IPS DF 4.7 (cell line): ENCODE data around the gene SEC14L2.
"Not testable (repeated sequence)": the region's sequence is repeated elsewhere in the genome, so short reads cannot be mapped to it uniquely, and the experiment has no call there.

Source experiments
- DNase-seq: peaks from one replicate; pipeline ENCODE4 v3.0.0-alpha.2; 2013; ENCODE audit warnings: low spot score; ENCODE audit errors: extremely low read depth

The SEC14L2 gene

GRCh38 chr22:30426388-30427353 lies 29.9 kb downstream of the SEC14L2 start:
- no peak for DNase-seq

DNA sequence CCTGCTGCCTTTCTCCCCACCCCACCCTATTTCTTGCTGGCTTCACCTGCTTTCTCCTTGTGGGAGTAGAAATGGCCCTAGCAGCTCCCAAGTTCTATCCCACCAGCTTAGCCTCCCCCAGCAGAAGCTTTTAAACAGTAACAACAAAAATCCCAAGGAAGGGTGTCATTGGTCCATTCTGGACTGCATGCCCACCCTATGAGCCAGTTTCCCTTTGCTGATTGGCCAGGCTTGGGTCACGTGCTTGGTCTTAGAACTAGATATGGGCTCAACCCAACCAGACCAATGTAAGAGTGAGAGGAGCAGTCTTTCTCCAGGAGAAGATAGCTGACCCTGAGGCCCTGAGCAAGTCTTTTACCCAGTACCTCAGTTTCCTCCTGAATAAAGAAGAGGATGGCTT lies 31.1 kb downstream of the SEC14L2 start:
- DNase-seq, result no peak

DNA sequence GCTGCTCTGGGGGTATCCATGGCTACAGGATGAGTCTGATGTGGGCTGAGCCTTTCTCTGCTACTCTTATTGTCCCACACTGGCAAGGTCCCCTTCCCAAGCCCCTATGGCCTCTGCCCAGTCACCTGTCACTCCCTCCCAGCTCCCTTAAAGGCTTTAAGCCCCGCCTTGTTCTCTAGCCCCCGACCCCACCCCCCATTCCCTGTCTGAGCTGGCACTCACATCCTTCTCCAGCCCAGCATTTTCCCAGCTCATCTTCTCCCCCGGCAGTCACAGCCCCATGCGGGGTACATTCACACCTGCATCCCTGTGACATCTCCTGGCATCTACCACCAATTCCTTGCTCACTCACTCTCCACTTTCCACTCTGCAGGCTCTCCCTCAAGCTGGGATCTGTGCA lies 33.1 kb downstream of the SEC14L2 start:
- no peak for DNase-seq

GRCh38 chr22:30430933-30431332 lies 34.1 kb downstream of the SEC14L2 start:
- no peak for DNase-seq

GRCh38 chr22:30432096-30432495 lies 35.3 kb downstream of the SEC14L2 start:
- DNase-seq, result no peak

GRCh38 chr22:30432520-30432919 lies 35.7 kb downstream of the SEC14L2 start:
- no peak for DNase-seq

DNA sequence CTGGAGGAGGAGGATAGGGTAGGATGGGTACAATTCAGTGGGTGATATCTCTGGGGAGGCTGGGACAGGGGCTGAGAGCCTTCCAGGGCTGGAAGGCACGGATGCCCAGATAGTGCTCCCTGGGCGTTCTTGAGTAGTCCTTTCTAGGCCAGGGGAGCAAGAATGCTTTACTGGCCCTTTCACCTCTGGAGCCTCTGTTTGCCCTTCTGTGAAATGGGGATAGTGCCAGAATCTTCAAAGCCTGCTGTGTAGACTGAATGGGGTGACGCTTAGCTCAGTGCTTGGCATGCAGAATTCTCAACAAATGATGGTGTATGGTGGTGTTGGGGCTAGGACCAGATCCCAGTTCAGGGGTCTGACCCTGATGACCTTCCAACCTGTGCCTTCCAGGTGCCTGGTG lies 36.4 kb downstream of the SEC14L2 start:
- DNase-seq, result no peak

GRCh38 chr22:30433773-30434172 lies 37.0 kb downstream of the SEC14L2 start:
- no peak for DNase-seq

- DNase-seq, result no peak
These were observed 38.0 kb downstream of the SEC14L2 start for GRCh38 chr22:30434843-30435242.

- DNase-seq, result no peak
These were observed 38.9 kb downstream of the SEC14L2 start for GRCh38 chr22:30435674-30436126.

DNA sequence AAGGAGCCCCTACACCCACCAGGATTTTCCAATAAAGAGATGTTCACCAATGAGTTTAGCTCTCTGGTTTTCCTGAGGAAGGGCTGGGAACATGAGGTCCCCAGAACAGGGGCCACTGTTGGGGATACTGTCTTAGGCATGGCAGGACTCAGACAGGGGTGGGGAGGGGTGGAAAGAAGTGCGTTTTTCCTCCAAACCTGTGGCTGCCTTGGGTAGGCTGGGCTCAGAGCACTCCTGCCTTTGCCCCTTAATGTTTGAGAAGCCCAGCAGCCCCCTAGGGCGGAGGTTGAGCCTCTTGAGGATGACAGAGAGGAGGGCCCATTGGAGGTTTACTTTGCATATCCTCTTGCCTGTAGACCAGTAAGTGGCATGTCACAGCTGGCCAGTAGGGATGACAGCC lies 39.4 kb downstream of the SEC14L2 start:
- no peak for DNase-seq

GRCh38 chr22:30438559-30438958 lies 41.7 kb downstream of the SEC14L2 start:
- DNase-seq, result no peak

GRCh38 chr22:30439226-30439625 lies 42.4 kb downstream of the SEC14L2 start:
- no peak for DNase-seq

GRCh38 chr22:30439836-30440235 lies 43.0 kb downstream of the SEC14L2 start:
- no peak for DNase-seq

GRCh38 chr22:30441088-30441487 lies 44.3 kb downstream of the SEC14L2 start:
- no peak for DNase-seq

DNA sequence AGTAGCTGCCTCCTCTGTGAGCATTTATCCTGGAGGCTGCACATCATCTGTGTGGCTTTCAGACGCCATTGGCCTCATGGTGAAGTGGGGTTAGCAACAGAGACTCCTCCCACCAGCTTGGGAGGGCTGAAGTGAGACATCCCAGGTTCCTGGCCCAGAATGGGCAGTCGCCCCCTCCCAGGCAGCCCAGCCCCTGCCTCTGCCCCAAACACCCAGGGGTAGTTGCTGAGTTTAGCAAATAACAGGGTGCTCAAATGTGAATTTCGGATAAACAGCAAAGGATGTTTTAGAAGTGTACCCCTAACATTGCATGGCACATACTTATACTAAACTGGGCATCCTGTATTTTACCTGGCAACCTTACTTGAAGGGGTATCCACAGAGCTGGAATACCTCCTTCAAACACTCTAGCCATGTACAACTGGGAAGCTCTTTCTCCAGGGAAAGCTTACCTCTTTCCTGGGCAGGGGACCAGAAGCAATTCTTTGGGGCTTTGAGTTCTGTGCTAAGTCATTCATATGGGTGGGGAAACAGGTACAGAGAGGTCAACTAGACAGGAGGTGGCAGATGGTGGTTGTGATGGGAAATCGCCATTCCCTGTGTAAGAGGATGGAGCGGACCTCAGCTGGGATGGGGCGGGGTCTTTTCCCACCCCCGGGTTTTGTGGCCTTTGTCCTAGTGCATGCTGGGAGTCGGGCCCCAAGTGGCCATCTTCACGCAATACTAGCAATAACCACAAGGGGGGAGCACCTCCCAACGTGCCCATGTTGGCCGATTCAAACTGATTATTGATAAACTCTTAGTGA lies 48.0 kb downstream of the SEC14L2 start:
- DNase-seq, result no peak

DNA sequence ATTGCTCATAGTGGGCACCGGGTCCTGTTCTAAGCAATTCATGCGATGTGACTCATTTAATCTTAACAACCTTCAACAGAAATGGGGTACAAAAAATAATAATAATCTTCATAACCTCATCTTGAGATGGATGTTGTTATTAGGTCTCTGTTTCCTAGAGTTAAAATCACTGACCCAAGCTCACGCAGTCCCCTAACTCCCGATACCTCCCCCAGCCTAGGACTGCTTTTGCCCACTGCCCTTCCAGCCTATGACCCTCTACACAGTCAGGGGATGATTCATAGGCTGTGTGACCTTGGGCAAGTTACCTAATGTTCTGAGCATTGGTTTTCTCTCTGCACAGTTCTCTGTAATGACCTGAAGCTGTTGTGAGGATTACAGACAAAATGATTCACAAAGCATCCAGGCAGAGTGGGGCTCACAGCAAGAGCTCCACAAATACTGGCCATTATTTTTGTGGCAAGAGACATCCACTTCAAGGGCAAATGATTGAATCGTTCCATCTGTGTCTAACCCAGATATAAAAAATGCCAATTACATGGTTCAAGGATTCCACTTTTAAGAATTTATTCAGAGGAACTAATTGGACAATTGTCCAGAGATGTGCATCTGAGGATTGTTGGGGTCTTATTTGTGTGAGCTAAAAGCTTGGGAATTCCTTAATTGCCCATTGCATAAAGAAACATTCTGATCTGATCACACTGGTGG lies 48.8 kb downstream of the SEC14L2 start:
- DNase-seq, result no peak

- DNase-seq, result no peak
These were observed 50.8 kb downstream of the SEC14L2 start for GRCh38 chr22:30447656-30448055.

DNA sequence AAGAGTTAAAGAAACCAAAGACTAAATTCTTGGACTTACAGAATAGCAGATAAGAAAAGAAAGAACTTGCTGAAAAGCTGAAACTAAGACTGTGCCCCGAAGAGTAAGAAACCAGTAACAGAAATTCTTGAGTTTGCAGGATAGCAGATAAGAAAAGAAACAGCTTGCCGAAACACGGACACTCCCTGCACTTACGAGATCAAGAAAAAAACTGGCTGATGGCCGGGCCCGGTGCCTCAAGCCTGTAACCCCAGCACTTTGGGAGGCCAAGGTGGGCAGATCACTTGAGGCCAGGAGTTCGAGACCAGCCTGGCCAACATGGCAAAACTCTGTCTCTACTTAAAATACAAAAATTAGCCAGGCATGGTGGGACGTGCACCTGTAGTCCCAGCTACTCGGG lies 54.7 kb downstream of the SEC14L2 start:
- not testable (repeated sequence) for DNase-seq

GRCh38 chr22:30452861-30453260 lies 56.0 kb downstream of the SEC14L2 start:
- no peak for DNase-seq

DNA sequence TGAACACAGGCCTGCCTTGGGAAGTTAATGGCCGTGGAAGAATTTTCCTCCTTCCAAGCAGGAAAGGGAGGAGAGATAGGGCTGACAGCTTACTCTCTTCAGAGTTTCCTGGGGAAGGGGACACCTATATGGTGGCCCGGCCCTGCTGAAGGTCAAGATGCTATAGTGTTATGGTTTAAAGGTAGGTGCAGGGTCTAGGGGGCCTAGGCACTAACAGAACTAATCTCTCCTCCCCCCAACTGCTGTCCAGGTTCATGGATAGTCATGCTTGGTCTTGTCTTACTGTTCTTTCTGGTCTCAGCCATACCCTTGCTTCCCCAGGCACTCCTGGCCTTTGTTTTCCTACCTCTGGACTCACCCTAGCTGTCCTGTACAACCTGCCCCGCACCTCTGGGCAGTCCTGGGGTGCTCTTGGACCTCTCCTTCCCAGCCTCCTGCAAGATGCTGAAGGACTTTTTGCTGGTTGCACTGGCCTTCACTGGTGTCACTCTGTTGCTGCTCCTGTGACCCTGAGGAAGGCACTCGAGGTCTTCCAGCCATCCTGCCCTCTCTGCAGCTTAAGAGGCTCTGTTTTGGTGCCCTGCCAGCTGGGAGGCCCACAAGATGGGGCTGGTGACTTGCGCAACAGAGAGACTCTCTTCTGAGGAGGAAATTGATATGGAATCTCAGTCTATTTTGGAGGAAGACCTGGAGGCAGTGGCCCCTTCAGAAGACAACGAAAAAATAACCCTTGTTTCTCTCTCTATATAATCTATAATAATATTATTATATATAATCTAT lies 57.1 kb downstream of the SEC14L2 start:
- DNase-seq, result no peak
